GM19372 (cell line): Measurements from ENCODE around the gene MFNG.
"Not testable (repeated sequence)": the region's sequence is repeated elsewhere in the genome, so short reads cannot be mapped to it uniquely, and the experiment has no call there.

Experiments
- ATAC-seq: cut with Tn5 transposase; IDR thresholded peaks from one replicate; pipeline ENCODE4 v1.9.1; 2021; ENCODE audit warnings: mild to moderate bottlenecking, low read depth, moderate library complexity; ENCODE audit not compliant: unreplicated experiment

MFNG gene

DNA sequence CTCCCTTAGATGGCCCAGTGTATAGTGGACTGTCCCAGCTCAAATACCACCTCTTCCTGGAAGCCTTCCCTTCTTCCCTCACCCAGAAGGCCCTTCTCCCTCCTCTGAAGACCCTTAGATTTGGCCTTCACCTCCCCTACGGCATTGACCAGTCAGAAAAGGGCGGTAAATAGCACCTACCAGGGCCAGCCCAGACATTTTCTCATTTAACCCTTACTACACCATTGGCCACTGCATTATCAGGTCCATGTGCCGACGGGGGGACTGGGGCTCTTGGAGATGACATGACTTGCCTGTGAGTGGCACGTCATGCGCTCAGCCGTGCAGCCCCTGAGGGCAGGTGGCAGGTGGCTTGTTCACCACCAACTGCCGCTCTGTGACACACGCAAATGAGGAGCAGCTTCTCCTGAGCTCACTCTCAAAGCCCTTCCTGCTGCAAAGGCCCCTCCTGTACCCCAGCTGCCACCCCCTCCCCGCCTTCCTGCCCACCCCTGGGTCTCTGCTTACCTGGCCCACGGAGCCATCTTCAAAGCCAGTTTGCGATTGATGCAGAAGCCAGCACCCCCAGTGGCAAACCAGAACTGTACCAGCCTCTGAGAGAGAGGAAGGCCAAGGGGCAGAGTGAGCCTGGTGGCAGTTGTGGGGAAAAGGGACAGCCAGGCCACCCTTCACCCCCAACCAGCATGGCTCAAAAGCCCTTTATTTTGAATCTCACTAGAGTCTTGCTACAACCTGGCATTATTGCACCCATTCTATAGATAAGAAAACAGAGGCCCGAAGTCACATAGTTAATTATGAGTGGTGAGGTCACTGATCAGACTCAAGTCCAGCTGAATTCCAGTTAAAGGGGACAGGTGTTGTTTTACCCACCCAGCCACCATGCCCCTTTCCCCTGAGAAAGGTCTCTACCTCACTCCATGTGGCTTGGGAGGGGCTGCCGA, 9.5 kb downstream of the MFNG start:
- ATAC-seq: no peak

GRCh38 chr22:37474447-37475090, 11.6 kb downstream of the MFNG start:
- ATAC-seq: no peak

DNA sequence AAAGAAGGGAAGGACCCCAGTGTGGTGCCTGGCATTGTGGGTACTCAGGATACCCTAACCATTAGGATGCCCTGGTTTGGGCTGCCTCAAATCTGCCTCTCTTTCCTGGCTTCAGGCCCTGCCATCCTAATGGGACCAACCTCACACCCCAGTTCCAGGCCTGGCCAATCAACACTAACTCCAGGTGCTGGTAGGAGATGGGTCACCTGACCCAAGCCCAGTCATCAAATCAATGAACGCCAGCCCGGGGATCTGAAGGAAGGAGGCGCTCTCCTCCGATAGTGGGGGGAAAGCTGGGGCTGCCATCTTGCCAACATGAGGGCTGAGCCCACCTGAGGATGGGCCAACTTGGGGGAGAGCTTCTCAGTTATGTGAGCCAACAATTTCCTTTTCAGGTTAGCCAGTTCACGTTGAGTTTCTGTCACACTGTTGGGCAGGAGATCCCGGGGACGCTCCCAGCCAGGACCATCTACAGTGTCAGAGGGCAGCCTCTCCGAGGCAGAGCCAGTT, 12.7 kb downstream of the MFNG start:
- ATAC-seq: no peak

DNA sequence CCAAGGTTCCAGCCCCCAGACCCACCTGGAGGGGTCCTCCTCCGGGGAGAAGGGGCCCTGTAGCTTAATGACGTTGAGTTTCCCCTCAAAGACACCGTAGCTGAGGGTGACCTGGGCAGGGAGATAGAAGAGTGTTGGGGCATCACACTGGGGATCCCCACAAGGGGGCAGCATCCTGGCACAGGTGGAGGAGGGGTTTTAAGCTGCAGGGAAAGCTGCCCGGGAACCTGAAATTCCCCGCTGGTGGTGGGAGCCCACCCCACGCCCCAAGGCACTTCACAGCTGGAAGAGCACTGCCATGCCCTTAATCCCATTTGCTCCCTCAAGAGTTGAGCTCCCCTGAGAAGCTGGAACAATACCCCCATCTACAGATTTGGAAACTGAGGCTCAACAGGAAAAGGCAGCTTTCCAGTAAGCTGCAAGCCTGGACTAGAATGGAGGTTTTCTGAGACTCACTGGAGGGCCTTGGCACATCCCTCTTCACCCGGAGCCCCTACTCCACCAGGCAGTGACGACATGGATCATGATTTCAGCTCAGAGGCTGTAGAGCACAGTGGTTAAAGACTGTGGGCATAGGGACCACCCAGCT, 13.7 kb downstream of the MFNG start:
- ATAC-seq: no peak

- no peak for ATAC-seq
Measured at GRCh38 chr22:37471727-37472417, 14.3 kb downstream of the MFNG start.

- no peak for ATAC-seq
Measured at GRCh38 chr22:37470087-37470445, 16.1 kb downstream of the MFNG start.

GRCh38 chr22:37469416-37470086, 16.6 kb downstream of the MFNG start:
- no peak for ATAC-seq

- not testable (repeated sequence) for ATAC-seq
Measured at GRCh38 chr22:37468201-37468695, 17.9 kb downstream of the MFNG start.

DNA sequence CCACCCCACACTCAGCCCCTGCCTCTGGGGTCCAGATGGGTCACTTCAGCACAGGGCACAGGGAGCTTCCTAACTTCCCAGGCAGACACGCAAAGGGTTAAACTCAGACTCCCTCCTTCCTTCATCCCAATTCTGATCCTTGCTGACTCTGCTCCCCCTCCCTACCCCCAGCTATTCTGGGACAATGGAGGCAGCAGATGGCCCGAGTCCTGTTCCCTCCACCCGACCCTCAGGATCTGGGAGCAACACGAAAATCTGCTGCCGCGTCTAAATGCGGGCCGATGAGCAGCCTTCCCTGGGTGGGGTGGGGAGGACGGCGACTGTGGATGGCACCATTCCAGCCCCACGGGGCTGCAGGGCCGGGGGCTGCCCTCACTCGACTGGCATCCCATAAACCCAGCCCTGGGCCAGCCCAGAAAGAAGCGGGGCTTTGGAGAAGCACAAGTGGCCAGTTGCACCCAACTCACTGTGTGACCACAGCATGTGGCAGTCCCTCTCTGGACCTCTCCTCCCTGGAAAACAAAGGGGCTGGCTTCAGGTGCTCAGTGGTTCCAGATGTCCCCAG, 18.7 kb downstream of the MFNG start:
- ATAC-seq: no peak

DNA sequence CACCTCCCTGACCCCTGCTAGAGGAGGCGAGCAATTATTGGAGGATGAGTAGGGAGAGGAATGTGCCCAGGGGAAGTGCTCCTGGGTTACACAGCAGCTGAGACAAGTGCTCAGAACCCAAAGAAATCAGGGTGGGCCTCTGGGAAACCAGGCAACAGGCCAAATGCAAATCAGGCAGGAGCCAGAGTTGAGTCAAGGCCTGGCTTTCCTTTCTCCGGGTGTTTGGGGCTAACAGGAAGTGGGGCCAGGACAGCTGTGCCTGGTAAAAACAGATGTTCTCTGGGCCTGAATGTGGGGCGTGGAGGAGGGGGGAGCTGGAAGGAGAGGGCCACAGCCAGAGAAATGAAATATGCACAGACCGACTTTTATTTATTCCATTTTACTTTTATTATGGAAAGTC, 22.0 kb downstream of the MFNG start:
- no peak for ATAC-seq

DNA sequence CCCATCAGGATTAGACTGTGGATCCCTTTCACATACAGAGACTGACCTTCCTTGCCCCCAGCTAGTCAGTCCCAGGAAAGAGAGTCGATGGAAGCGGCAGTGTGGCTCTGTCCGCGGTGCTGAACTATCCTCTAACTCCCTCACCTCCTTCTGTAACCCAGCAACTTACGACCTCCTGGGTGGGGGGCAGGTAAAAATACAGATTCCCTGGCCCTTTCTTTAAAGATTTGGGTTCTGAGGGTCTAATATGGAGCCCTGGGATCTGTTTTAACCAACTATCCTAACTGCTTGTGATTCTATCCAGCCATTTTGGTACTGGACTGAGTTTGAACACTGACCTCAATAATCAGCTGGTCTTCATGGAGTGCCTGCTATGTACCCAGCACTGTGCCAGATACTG, 23.2 kb downstream of the MFNG start:
- ATAC-seq: no peak

GRCh38 chr22:37462436-37462835, 23.7 kb downstream of the MFNG start:
- no peak for ATAC-seq

- no peak for ATAC-seq
Measured at GRCh38 chr22:37461961-37462360, 24.2 kb downstream of the MFNG start.

DNA sequence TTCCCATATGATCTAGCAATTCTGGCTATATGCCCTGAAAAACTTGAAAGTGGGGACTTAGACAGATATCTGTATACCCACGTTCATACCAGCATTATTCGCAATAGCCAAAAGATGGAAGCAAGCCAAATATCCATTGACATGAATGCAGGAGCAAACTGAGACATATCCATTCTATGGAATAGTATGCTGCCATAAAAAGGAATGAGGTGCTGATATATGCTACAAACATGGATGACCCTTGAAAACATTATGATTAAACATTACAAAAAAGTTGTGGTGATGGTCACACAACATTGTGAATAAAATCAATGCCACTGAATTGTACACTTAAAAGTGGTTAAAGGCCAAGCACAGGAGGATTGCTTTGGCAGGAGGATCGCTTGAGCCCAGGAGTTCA, 25.5 kb downstream of the MFNG start:
- no peak for ATAC-seq

- ATAC-seq: no peak
Measured at GRCh38 chr22:37459206-37459605, 27.0 kb downstream of the MFNG start.

DNA sequence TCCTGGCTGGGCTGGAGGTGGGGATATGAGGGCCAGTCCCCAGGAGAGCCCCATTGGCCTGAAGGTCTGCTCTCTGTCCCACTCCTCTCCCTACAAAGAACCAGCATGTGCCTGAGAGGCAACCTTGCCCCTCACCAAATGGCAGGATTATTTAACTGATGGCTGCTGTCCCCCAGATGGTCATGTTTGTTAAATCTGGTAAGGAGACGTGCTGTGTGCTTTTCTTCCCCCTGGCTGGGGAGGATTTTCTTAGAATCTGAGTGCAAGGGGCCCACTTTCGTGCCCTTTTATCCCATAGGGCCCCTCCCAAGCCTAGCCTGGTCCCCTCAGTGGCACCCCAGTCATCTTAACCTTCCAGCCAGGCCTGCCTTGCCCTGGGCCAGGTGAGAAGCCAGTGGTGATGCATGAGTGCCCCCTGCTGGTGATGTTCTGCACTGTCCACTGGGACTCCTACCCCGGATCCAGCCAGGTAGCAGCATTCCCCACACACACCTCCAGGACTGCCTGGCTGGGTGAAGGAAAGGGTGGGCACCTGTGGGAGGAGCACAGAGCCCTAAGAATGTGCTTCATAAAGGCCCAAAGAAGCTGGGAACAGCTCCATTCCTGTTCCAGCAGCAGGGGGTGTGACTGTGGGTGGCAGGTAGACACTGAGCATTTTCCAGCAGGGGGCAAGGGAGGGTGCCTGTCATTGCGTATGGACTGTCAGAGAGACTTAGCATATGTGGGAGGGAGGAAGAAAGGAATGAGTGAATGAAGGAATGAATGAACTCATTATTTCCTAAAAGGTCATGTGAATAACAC, 28.9 kb downstream of the MFNG start:
- no peak for ATAC-seq

DNA sequence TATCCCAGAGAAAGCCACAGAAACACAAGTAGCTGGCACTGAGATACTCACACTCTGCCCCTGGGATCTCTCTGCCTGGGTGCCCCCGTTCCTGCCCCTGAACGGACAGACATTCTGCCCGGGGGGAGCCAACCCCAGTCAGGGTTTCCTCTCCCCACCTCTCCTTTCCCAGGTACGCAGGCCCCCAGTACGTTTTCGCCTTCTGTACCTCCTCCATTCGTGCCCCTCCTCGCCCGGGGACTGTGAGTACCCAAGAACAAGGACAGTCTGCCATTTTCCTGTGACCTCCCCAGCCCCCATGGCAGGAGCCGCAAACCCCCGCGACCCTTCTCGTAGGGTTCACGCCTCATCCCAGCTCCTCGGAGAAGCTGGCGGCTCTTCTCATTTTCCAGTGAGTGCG, 29.8 kb downstream of the MFNG start:
- ATAC-seq: no peak

- ATAC-seq: no peak
Measured at GRCh38 chr22:37455896-37456295, 30.3 kb downstream of the MFNG start.
